SU-DHL-6 (cell line): ENCODE results near the gene PNMA1.

ENCODE experiments used
- EZH2phosphoT487 ChIP-seq: fragments of 200-600 bp; sonication (generic), shearing (Covaris generic); conservative IDR thresholded peaks from 2 replicates; pipeline ENCODE4 v1.6.1; 2018; ENCODE audit warnings: mild to moderate bottlenecking, antibody characterized with exemption, low read length, moderate library complexity, mixed read lengths
- TF ChIP-seq, protein P1 (sequence below): fragments of 200-600 bp; sonication (generic); IDR thresholded peaks from one replicate; pipeline ENCODE4 v1.5.1; 2017; ENCODE audit warnings: antibody characterized with exemption, mild to moderate bottlenecking, low read length, moderate library complexity; ENCODE audit not compliant: insufficient read depth, poor library complexity, severe bottlenecking

- TF ChIP-seq EZH2phosphoT487: no peak
- TF ChIP-seq, protein P1, sequence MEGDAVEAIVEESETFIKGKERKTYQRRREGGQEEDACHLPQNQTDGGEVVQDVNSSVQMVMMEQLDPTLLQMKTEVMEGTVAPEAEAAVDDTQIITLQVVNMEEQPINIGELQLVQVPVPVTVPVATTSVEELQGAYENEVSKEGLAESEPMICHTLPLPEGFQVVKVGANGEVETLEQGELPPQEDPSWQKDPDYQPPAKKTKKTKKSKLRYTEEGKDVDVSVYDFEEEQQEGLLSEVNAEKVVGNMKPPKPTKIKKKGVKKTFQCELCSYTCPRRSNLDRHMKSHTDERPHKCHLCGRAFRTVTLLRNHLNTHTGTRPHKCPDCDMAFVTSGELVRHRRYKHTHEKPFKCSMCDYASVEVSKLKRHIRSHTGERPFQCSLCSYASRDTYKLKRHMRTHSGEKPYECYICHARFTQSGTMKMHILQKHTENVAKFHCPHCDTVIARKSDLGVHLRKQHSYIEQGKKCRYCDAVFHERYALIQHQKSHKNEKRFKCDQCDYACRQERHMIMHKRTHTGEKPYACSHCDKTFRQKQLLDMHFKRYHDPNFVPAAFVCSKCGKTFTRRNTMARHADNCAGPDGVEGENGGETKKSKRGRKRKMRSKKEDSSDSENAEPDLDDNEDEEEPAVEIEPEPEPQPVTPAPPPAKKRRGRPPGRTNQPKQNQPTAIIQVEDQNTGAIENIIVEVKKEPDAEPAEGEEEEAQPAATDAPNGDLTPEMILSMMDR: no peak
These were observed 485 bp upstream of the PNMA1 start for GRCh38 chr14:73714656-73715081.
